CD14-positive monocyte (primary cell): ENCODE results near the gene CTNNA3. TPM values are rescaled to one million over a fixed set of nuclear protein-coding genes. Genes with fewer than 3 reads are reported as not detected.

Experiments used
- DNase-seq, 3 donors: peaks; one replicate each; pipeline ENCODE4 v3.0.0-alpha.2; 2011 to 2022
- H2AFZ ChIP-seq: 2 replicates; pipeline ENCODE4 v1.6.0; 2012; ENCODE audit warnings: mild to moderate bottlenecking, low read depth, low read length, inconsistent platforms; ENCODE audit not compliant: insufficient read depth, poor library complexity, severe bottlenecking
- H3K27ac ChIP-seq, 2 donors: 1 replicate in 1 of 2; 2 replicates in 1 of 2; pipeline ENCODE4 v1.5.1; 2012 to 2013; ENCODE audit warnings: low read length in 2 of 2, control low read depth in 1 of 2, inconsistent platforms in 1 of 2, low read depth in 1 of 2, mild to moderate bottlenecking in 1 of 2
- H3K27me3 ChIP-seq, 2 donors: one replicate each; pipeline versions ENCODE4 v1.6.0 to v1.6.1; 2011 to 2013; ENCODE audit warnings: low read length in 2 of 2; ENCODE audit not compliant: control insufficient read depth in 2 of 2, insufficient read depth in 2 of 2
- H3K36me3 ChIP-seq, 2 donors: replicated peaks in 1 of 2; 1 replicate in 1 of 2; 2 replicates in 1 of 2; pipeline versions ENCODE4 v1.5.1 to v1.6.1; 2012 to 2013; ENCODE audit warnings: low read length in 2 of 2, control low read depth in 1 of 2, inconsistent platforms in 1 of 2, mild to moderate bottlenecking in 1 of 2; ENCODE audit not compliant: insufficient read depth in 2 of 2, control insufficient read depth in 1 of 2
- H3K4me1 ChIP-seq, 2 donors: 1 replicate in 1 of 2; 2 replicates in 1 of 2; pipeline versions ENCODE4 v1.5.1 to v1.6.1; 2012 to 2013; ENCODE audit warnings: low read length in 2 of 2, control low read depth in 1 of 2, inconsistent platforms in 1 of 2, mild to moderate bottlenecking in 1 of 2, moderate library complexity in 1 of 2; ENCODE audit not compliant: insufficient read depth in 2 of 2, control insufficient read depth in 1 of 2
- H3K4me2 ChIP-seq: replicated peaks from 2 replicates; pipeline ENCODE3; 2012; ENCODE audit warnings: low read length, moderate library complexity, mild to moderate bottlenecking; ENCODE audit not compliant: poor library complexity, severe bottlenecking; ENCODE audit errors: extremely low read depth
- H3K4me3 ChIP-seq, 3 experiments: fragments of 200-600 bp in 1 of 3; sonication (generic) in 1 of 3; replicated peaks in 1 of 3; 1 replicate in 2 of 3; 2 replicates in 1 of 3; pipeline ENCODE4 v1.5.1; 2011 to 2013; ENCODE audit warnings: low read length in 3 of 3, mild to moderate bottlenecking in 3 of 3, control low read depth in 2 of 3, low read depth in 2 of 3, inconsistent platforms in 1 of 3, moderate library complexity in 1 of 3
- H3K79me2 ChIP-seq: 2 replicates; pipeline ENCODE4 v1.6.0; 2012; ENCODE audit warnings: mild to moderate bottlenecking, control low read depth, inconsistent platforms, low read length, moderate library complexity; ENCODE audit not compliant: insufficient read depth
- H3K9ac ChIP-seq: 2 replicates; pipeline ENCODE4 v1.6.0; 2017; ENCODE audit warnings: low read length, mild to moderate bottlenecking; ENCODE audit not compliant: insufficient read depth, poor library complexity, severe bottlenecking
- H3K9me3 ChIP-seq, 2 donors: replicated peaks in 1 of 2; 1 replicate in 1 of 2; 2 replicates in 1 of 2; pipeline versions ENCODE4 v1.5.1 to v1.6.1; 2012 to 2013; ENCODE audit warnings: low read length in 2 of 2, control low read depth in 1 of 2; ENCODE audit not compliant: control insufficient read depth in 1 of 2, insufficient read depth in 1 of 2
- H4K20me1 ChIP-seq: 2 replicates; pipeline ENCODE4 v1.6.0; 2012; ENCODE audit warnings: mild to moderate bottlenecking, low read length, control low read depth, moderate library complexity; ENCODE audit not compliant: insufficient read depth
- H3K27ac Mint-ChIP-seq, 7 donors: one replicate each; pipeline ENCODE4 v1.8.0; 2020; ENCODE audit warnings: mild to moderate bottlenecking in 7 of 7, mixed read lengths in 7 of 7, moderate library complexity in 6 of 7, inconsistent platforms in 2 of 7
- H3K27me3 Mint-ChIP-seq, 3 donors: one replicate each; pipeline ENCODE4 v1.8.0; 2021 to 2022; ENCODE audit warnings: low read depth in 3 of 3, mild to moderate bottlenecking in 3 of 3, mixed read lengths in 3 of 3, moderate library complexity in 3 of 3, inconsistent platforms in 1 of 3
- H3K36me3 Mint-ChIP-seq, 2 donors: one replicate each; pipeline ENCODE4 v1.8.0; 2020; ENCODE audit warnings: mixed read lengths in 2 of 2, inconsistent platforms in 1 of 2, mild to moderate bottlenecking in 1 of 2
- H3K4me1 Mint-ChIP-seq: one replicate; pipeline ENCODE4 v1.8.0; 2020; ENCODE audit warnings: mild to moderate bottlenecking, mixed read lengths
- H3K4me3 Mint-ChIP-seq, 2 donors: one replicate each; pipeline ENCODE4 v1.8.0; 2020; ENCODE audit warnings: mild to moderate bottlenecking in 2 of 2, mixed read lengths in 2 of 2, moderate library complexity in 1 of 2
- H3K9me3 Mint-ChIP-seq, 7 donors: one replicate each; pipeline ENCODE4 v1.8.0; 2020 to 2022; ENCODE audit warnings: mixed read lengths in 7 of 7, mild to moderate bottlenecking in 6 of 7, moderate library complexity in 6 of 7, inconsistent platforms in 2 of 7
- whole genome bisulfite sequencing: methylation state at CpG from one replicate; pipeline ENCODE4 v1.1.5; 2013; ENCODE audit warnings: missing lambda C conversion rate; ENCODE audit not compliant: insufficient coverage; 5-methylcytosine and 5-hydroxymethylcytosine counted together
- intact Hi-C, 2 donors: fragments of 100-400 bp; cut with micrococcal nuclease; formaldehyde crosslinking; loops; one replicate each; pipeline versions ENCODE4 v1.15.0 to v1.15.1; 2023
- polyA plus RNA-seq, 3 donors: library from polyadenylated mRNA; depleted of rRNA in 1 of 3; unstranded in 2 of 3; stranded (reverse) in 1 of 3; fragments of 300-500 nt in 2 of 3; fragments of >200 nt in 1 of 3; fragmentation: Illumina TruSeq in 2 of 3; gene quantifications; 1 replicate in 2 of 3; 2 replicates in 1 of 3; pipeline ENCODE4 v1.2.3, GENCODE V29; 2012 to 2021
- TF ChIP-seq, protein P1 (sequence below): fragments of 200-600 bp; IDR thresholded peaks from one replicate; pipeline ENCODE4 v1.8.0; 2022; ENCODE audit warnings: antibody characterized with exemption, mild to moderate bottlenecking

Gene CTNNA3
- polyA plus RNA-seq, 3 donors = not detected

DNA sequence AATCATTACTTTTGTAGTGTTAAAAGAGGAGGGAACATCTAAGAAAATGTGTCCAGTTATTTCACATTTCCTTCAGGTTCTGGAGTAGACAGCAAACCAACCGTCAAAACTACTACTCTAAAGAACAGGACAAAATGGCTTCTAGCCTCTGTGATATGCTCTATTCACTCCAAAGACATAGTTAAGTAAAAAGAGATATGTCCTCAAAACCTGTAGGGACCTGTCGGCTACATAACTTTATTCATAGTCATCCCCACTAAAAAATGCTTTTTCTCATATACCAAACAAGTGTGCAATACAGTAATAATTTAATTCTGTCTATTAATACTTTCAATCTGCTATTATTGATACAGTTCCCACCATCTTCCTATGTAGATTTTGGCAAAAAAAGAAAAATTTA is 1412.9 kb downstream of the CTNNA3 start:
- TF ChIP-seq, protein P1, sequence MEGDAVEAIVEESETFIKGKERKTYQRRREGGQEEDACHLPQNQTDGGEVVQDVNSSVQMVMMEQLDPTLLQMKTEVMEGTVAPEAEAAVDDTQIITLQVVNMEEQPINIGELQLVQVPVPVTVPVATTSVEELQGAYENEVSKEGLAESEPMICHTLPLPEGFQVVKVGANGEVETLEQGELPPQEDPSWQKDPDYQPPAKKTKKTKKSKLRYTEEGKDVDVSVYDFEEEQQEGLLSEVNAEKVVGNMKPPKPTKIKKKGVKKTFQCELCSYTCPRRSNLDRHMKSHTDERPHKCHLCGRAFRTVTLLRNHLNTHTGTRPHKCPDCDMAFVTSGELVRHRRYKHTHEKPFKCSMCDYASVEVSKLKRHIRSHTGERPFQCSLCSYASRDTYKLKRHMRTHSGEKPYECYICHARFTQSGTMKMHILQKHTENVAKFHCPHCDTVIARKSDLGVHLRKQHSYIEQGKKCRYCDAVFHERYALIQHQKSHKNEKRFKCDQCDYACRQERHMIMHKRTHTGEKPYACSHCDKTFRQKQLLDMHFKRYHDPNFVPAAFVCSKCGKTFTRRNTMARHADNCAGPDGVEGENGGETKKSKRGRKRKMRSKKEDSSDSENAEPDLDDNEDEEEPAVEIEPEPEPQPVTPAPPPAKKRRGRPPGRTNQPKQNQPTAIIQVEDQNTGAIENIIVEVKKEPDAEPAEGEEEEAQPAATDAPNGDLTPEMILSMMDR = no peak
- intact Hi-C loops = no loop called here
- no peak for DNase-seq
- no peak overlapping the region for H3K27ac Mint-ChIP-seq
- Histone ChIP-seq H3K27me3 (no peaks in the 10 kb centered on the region), H3K36me3 (no peaks in the 10 kb centered on the region), H3K4me3 (no peak overlapping the region), H3K4me1 (no peaks in the 10 kb centered on the region), H3K27ac (no peak overlapping the region), H3K9ac (no peak overlapping the region), H3K9me3 (no peaks in the 10 kb centered on the region), H3K4me2 (no peak overlapping the region), H3K79me2 (no peaks in the 10 kb centered on the region), H4K20me1 (no peaks in the 10 kb centered on the region), H2AFZ (no peak overlapping the region)
- no peaks in the 10 kb centered on the region for H3K36me3 Mint-ChIP-seq
- H3K27me3 Mint-ChIP-seq = no peaks in the 10 kb centered on the region
- WGBS = no CpG with 5 or more reads among the region's 2 CpGs
- H3K4me1 Mint-ChIP-seq = no peaks in the 10 kb centered on the region
- no peaks in the 10 kb centered on the region for H3K9me3 Mint-ChIP-seq
- H3K4me3 Mint-ChIP-seq = no peak overlapping the region

DNA sequence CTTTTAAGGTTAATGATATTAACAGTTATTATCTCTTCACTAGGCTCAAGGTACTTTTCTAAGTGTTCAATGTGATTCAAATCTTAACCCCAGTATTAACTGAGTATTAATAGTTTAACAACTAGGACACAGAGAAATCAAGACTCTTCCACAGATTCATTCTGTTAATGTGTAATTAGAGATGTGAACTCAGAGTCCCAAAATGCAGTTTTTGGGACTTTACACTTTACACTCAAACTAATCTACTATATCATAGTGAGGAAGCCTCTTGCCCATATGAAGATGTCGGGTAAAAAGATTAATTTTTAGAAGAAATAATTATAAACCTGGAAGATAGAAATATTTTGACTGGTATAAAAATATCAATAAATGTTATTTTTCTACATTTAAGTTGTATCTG is 1414.7 kb downstream of the CTNNA3 start:
- Mint-ChIP-seq H3K9me3 (no peaks in the 10 kb centered on the region), H3K36me3 (no peaks in the 10 kb centered on the region), H3K27me3 (no peaks in the 10 kb centered on the region), H3K27ac (no peak overlapping the region), H3K4me3 (no peak overlapping the region), H3K4me1 (no peaks in the 10 kb centered on the region)
- Histone ChIP-seq H2AFZ (no peak overlapping the region), H3K4me2 (no peak overlapping the region), H3K36me3 (no peaks in the 10 kb centered on the region), H3K27ac (no peak overlapping the region), H3K27me3 (no peaks in the 10 kb centered on the region), H3K9me3 (no peaks in the 10 kb centered on the region), H3K4me1 (no peaks in the 10 kb centered on the region), H3K9ac (no peak overlapping the region), H3K4me3 (no peak overlapping the region), H3K79me2 (no peaks in the 10 kb centered on the region), H4K20me1 (no peaks in the 10 kb centered on the region)
- TF ChIP-seq, protein P1 = no peak
- DNase-seq = no peak
- no CpG with 5 or more reads among the region's 1 CpG for WGBS
- intact Hi-C loops = no loop called here
